CD4-positive, alpha-beta T cell treated with Interleukin-10 for 1 hour (primary cell): Measurements from ENCODE around the gene ONECUT3.
"Not testable (repeated sequence)": the region's sequence is repeated elsewhere in the genome, so short reads cannot be mapped to it uniquely, and the experiment has no call there.

ENCODE experiments used
- DNase-seq: peaks from one replicate; pipeline ENCODE4 v3.0.0-alpha.2; 2020

The ONECUT3 gene

DNA sequence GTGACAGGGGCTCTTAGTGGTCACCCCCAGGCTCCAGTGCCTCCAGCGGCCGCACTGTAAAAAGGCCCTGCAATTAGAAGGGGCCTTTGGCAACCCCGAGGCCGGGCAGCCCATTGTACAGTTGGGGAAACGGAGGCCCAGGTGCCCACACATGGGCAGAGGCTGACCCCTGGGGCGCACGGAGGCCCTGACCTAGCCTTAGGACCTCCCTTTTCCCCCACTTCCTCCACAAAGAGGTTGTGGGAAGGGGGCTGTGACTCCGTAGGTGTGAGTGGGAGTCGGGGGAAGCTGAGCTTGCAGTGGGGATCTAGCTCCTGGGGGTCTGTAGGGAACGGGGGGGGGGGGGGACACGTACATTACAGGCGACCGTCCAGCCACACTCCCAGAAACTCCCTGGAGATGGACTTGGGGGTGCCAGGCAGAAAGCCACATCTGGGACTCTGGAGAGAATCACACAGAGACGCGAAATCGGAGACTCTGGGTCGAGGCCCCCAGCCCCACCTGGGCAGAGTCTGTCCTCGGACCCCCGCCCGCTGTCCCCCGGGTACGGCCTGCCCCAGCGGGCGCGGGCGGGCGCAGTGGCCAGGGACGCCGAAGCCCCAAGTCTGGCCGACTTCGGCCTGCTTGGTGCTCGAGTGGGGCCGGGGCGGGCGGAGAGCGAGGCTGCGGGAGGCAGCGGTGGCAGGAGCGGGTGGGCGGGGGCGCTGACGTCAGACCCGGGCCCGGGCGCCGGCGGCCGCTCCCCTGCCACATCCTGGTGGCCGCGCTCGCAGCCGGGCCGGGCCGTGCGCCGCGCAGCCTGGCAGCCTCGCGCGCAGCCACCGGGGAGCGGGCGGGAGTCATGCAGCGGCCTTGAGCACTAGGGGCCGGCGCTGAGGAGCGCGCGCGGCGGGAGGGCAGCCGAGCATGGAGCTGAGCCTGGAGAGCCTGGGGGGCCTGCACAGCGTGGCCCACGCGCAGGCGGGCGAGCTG lies at the start of gene ONECUT3:
Gene ONECUT3 (plus strand): TSS at position 750 of the 972 bp plus-strand sequence. CDS start 157 bp downstream, at position 907.
- DNase-seq = no peak

DNA sequence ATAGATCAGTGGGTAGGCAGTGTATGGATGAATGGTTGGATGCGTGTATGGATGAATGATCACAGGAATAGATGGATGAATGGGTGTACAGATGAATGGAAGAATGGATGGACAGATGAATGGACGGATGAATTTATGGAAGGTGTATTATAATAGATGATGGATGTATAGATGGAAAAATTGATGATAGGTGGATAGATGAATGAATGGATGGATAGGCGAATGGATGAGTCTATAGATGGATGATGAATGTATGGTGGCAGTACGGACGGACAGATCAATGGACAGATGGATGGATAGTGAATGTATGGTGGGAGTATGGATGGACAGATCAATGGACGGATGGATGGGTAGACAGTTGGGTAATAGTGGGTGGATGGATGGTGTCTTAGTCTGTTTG lies 49.0 kb upstream of the ONECUT3 start:
- DNase-seq = no peak

DNA sequence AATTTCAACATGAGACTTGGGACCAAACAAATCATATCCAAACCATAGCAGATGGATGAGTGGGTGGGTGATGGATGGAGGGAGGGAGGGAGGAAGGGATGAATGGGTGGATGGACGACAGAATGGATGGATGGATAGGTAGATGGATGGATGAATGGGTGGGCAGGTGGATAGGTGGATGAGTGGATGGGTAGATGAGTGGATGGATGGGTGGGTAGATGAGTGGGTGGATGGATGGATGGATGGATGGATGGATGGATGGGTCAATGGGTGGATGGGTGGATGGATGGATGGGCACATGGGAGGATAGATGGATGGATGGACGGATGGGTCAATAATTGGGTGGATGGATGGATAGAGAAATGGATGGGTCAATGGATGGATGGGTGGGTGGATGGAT lies 47.9 kb upstream of the ONECUT3 start:
- DNase-seq = no peak

- DNase-seq = not testable (repeated sequence)
These were observed 46.7 kb upstream of the ONECUT3 start for GRCh38 chr19:1706646-1707045.

DNA sequence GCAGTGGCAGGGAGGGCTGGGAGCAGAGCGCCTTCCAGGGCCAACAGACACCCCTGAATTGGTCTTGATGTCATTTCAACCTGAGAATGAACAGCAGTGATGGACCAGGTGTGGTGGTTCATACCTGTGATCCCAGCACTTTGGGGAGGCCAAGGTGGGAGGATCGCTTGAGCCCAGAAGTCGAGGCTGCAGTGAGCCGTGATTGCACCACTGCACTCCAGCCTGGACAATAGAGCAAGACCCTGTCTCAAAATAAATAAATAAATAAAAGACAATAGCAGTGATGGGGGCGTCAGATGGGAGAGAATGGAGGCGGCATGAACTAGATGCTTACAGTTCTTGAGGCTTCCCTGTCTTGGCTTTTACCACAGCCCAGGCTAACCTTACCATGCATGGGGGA lies 46.1 kb upstream of the ONECUT3 start:
- no peak for DNase-seq

DNA sequence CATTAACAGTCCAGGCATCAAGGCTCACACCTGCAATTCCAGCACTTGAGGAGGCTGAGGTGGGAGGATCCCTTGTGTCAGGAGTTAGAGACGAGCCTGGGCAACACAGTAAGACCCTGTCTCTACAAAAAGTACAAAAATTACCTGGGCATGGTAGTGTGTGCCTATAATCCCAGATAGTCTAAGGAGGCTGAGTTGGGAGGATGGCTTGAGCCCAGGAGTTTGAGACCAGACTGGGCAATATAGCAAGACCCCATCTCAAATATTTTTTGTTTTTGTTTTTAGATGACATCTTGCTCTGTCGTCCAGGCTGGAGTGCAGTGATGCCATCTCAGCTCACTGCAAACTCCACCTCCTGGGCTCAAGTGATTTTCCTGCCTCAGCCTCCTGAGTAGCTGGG lies 40.1 kb upstream of the ONECUT3 start:
- DNase-seq = no peak

- DNase-seq = no peak
These were observed 37.8 kb upstream of the ONECUT3 start for GRCh38 chr19:1715540-1715939.

- DNase-seq = no peak
These were observed 35.9 kb upstream of the ONECUT3 start for GRCh38 chr19:1717200-1717969.

DNA sequence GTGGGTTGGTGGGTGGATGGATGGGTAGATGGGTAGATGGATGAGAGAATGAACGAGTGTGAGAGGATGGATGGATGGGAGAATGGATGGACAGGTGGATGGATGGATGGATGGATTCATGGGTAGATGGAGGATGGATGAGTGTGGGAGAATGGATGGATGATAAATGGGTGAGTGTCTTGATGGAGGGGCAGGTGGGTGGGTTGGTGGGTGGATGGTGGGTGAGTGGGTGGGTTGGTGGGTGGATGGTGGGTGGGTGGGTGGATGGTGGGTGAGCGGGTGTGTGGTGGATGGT lies 35.4 kb upstream of the ONECUT3 start:
- no peak for DNase-seq

GRCh38 chr19:1718420-1719291 lies 34.6 kb upstream of the ONECUT3 start:
- no peak for DNase-seq

DNA sequence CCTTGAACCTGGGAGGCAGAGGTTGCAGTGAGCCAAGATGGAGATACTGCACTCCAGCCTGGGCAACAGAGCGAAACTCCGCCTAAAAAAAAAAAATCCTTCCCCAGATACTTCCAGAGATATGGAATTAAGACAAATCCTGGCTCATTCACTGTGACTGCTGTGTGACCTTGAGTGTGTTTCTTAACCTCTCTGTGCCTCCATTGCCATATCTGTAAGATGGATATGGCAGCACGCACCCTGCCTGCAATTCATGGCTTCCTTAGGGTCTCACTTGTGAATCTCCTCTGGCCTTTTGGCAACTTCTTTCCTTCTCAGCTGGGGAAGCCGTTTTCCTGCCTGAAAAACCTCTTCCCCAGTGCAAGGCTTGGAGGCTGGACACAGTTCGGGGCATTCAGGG lies 33.8 kb upstream of the ONECUT3 start:
- no peak for DNase-seq

- no peak for DNase-seq
These were observed 33.1 kb upstream of the ONECUT3 start for GRCh38 chr19:1720237-1720636.

- peak; percentile 41 for DNase-seq
These were observed 27.9 kb upstream of the ONECUT3 start for GRCh38 chr19:1725100-1726064.

GRCh38 chr19:1728816-1729567 lies 24.3 kb upstream of the ONECUT3 start:
- no peak for DNase-seq

- no peak for DNase-seq
These were observed 23.8 kb upstream of the ONECUT3 start for GRCh38 chr19:1729568-1729925.

DNA sequence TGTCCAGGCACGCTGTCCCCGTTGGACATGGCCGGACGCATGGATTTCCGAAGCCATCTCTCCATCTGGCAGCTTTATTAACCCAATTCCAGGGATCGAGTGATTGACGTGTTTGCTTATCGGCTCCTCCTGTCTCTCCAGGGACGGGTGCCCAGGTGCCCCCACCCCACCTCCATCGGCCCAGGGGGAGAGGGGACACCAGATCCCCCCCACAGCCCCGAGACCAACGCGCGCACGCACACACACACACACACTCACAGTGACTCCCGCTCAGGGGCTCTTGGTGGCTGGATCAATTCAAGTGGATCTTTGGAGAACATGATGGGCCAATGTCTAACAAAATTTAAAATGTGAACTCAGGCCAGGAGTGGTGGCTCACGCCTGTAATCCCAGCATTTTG lies 23.1 kb upstream of the ONECUT3 start:
- DNase-seq = no peak

DNA sequence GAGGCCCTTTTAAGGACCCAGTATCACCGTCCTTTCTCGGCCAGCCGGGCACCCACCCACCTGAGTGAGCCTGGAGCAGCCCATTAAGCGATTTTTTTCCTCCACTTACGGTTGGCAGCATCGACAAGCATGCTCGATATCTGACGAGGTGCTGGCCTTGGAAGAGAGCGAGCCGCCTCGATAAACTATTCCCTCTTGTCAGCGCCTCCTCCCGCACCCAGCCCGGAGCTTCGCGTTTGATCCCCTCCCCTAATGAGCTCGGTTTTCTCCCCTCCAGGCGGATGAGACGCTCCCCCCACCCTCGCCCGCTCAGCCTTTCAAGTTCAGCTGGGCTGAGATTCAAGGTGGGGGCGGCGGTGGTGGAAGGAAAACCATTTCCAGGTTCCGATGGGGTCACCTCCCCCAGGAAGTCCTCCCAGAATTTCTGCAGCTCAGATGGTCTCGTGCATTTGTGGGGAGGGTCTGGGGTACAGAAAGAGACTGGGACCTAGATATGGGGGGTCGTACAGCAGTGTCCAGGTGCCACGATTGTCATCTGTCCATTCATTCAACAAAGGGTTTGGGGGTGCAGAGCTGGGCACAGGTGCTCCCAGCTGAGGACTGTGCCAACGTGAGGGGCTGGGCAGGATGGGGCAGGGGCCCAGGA lies 18.9 kb upstream of the ONECUT3 start:
- DNase-seq = no peak

DNA sequence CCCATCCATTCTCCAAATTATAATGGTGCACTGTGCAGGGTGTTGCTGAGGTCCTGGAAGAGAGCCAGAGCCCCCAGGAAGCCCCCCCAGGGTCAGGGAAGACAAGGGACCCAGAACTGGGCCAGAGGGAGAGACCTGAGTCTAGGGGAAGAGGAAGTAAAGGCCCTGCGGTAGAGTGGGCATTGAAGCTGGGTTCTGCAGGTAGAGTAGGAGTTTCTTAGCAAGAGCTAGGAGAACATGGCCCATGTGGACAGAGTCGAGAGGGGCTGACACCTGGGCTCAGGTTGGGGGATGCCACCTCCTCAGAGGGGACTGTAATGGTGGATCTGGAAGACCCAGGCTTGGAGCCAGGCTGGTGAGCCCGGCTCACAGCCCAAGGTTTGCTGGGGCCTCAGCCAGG lies 17.0 kb upstream of the ONECUT3 start:
- DNase-seq = no peak

DNA sequence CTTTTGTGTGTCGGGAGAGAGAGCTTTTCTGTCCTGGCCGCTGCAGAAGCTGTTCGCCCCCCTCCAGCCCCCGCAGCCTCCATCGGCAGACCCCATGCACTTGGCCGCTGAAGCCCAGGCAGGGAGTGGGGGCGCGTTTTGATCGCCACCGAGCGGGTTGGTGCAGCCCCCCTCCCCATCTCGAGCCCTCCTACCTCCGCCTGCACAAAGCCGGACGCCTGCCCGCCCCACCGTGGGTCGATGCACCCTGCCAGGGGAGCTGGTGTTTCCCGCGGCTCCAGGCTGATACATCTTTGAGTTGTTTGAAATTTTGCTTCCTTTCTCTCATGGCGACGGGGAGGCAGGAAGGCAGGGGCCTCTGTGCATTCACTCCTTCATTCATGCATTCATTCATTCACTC lies 16.4 kb upstream of the ONECUT3 start:
- no peak for DNase-seq

GRCh38 chr19:1739960-1740629 lies 13.2 kb upstream of the ONECUT3 start:
- DNase-seq = no peak
